PC-3 (cell line): ENCODE results near the gene GFPT2.

ENCODE experiments used
- CTCF ChIP-seq: fragments of 300-600 bp; sonication (generic); conservative IDR thresholded peaks from 2 replicates; pipeline ENCODE4 v1.5.1; 2017; ENCODE audit warnings: antibody characterized with exemption, low read depth, mild to moderate bottlenecking, low read length
- EZH2 ChIP-seq: fragments of 300-600 bp; sonication (generic); IDR thresholded peaks from one replicate; pipeline ENCODE4 v1.6.1; 2017; ENCODE audit warnings: antibody characterized with exemption, mild to moderate bottlenecking, low read length; ENCODE audit not compliant: unreplicated experiment
- EZH2phosphoT487 ChIP-seq: fragments of 300-600 bp; sonication (generic); IDR thresholded peaks from 2 replicates; pipeline ENCODE4 v1.6.1; 2018; ENCODE audit warnings: mild to moderate bottlenecking, antibody characterized with exemption, low read length, borderline replicate concordance

- no peak for TF ChIP-seq CTCF
- TF ChIP-seq EZH2, result no peak
- no peak for TF ChIP-seq EZH2phosphoT487
Measured at GRCh38 chr5:180271221-180271620, 81.9 kb downstream of the GFPT2 start.
